DOHH2 (cell line): ENCODE measurements around the gene TFIP11.
A peak's percentile ranks its signal among the peaks of the same experiment; 100 is the strongest.
"Not testable (repeated sequence)": the region's sequence is repeated elsewhere in the genome, so short reads cannot be mapped to it uniquely, and the experiment has no call there.

Experiments
- H3F3A ChIP-seq: fragments of 200-600 bp; sonication (generic), shearing (Covaris generic); 2 replicates; pipeline ENCODE4 v1.6.0; 2016; ENCODE audit warnings: antibody characterized with exemption, mild to moderate bottlenecking; ENCODE audit not compliant: control insufficient read depth, insufficient read depth
- H3K27ac ChIP-seq: fragments of 200-600 bp; sonication (generic); 2 replicates; pipeline ENCODE4 v1.5.1; 2014; ENCODE audit warnings: low read depth, mild to moderate bottlenecking, low read length, moderate library complexity
- H3K27me3 ChIP-seq: fragments of 200-600 bp; sonication (generic); 2 replicates; pipeline ENCODE4 v1.6.1; 2014; ENCODE audit warnings: mild to moderate bottlenecking, low read length, mixed read lengths; ENCODE audit not compliant: control insufficient read depth
- H3K36me3 ChIP-seq: fragments of 200-600 bp; sonication (generic); 2 replicates; pipeline ENCODE4 v1.6.1; 2014; ENCODE audit warnings: mild to moderate bottlenecking, low read length, moderate library complexity, mixed read lengths; ENCODE audit not compliant: control insufficient read depth
- H3K4me1 ChIP-seq: fragments of 200-600 bp; sonication (generic); 2 replicates; pipeline ENCODE4 v1.6.1; 2014; ENCODE audit warnings: mild to moderate bottlenecking, low read length, mixed read lengths; ENCODE audit not compliant: control insufficient read depth
- H3K4me2 ChIP-seq: fragments of 200-600 bp; sonication (generic); 2 replicates; pipeline ENCODE4 v1.6.0; 2014; ENCODE audit warnings: mild to moderate bottlenecking, low read length, moderate library complexity
- H3K4me3 ChIP-seq: fragments of 200-600 bp; sonication (generic); 2 replicates; pipeline ENCODE4 v1.5.1; 2014; ENCODE audit warnings: mild to moderate bottlenecking, low read length, mixed read lengths
- H3K79me2 ChIP-seq: fragments of 200-600 bp; sonication (generic); 2 replicates; pipeline ENCODE4 v1.6.1; 2014; ENCODE audit warnings: mild to moderate bottlenecking, low read length, mixed read lengths; ENCODE audit not compliant: control insufficient read depth
- H3K9me2 ChIP-seq: fragments of 200-600 bp; sonication (generic); replicated peaks from 2 replicates; pipeline ENCODE4 v1.6.1; 2014; ENCODE audit warnings: mild to moderate bottlenecking, low read length, mixed read lengths; ENCODE audit not compliant: control insufficient read depth
- H3K9me3 ChIP-seq: fragments of 200-600 bp; sonication (generic); 2 replicates; pipeline ENCODE4 v1.6.1; 2014; ENCODE audit warnings: antibody characterized with exemption, low read length, mixed read lengths; ENCODE audit not compliant: control insufficient read depth, insufficient read depth
- H4K20me1 ChIP-seq: fragments of 200-600 bp; sonication (generic); 2 replicates; pipeline ENCODE4 v1.6.0; 2014; ENCODE audit warnings: low read depth, mild to moderate bottlenecking, antibody characterized with exemption, low read length, moderate library complexity; ENCODE audit not compliant: control insufficient read depth, insufficient read depth
- CTCF ChIP-seq: fragments of 200-600 bp; sonication (generic); IDR thresholded peaks from one replicate; pipeline ENCODE4 v1.5.1; 2014; ENCODE audit warnings: antibody characterized with exemption, mild to moderate bottlenecking, low read depth, low read length; ENCODE audit not compliant: poor library complexity, severe bottlenecking
- EZH2phosphoT487 ChIP-seq: fragments of 200-600 bp; sonication (generic); IDR thresholded peaks from 2 replicates; pipeline ENCODE4 v1.6.1; 2017; ENCODE audit warnings: borderline replicate concordance, mild to moderate bottlenecking, antibody characterized with exemption, low read length, moderate library complexity, mixed read lengths

The TFIP11 gene

DNA sequence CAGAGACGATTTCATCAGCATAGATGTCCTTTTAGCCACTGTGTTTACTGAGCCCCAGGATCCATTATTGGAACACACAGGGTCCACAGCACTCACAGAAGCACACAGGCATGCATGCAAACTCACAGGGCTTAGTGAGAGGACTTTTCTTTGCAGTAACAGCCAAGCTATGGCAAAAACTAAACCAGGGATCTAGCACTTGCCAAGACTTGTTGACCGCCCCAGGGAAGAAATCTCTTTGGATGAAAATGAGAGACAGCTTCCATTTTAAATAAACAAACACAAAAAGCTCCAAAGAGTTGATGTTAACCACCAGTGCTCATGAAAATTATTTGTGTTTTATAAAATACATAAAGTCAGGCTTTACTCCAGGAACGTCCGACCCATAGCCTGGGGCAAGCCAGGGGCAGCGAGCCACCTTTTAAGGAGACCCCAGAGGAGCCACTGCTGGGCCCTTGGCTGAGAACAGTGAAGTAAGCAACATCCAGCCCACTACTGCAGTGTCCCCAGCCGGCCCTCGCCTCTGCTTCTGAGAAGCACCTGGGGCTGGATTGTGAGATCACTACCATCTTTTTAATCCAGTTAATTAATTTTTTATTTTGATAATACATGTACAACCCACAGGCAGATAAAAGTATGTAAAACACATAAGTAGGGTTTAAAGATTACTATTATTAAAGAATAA lies 22.0 kb upstream of the TFIP11 start:
- no peak for TF ChIP-seq CTCF
- no peak for TF ChIP-seq EZH2phosphoT487
- Histone ChIP-seq H3K4me3 (peak overlapping the region; percentile 70), H3F3A (peaks cover 54% of the 10 kb centered on the region), H3K79me2 (peaks cover 49% of the 10 kb centered on the region), H4K20me1 (no peaks in the 10 kb centered on the region), H3K27me3 (no peaks in the 10 kb centered on the region), H3K9me3 (no peaks in the 10 kb centered on the region), H3K36me3 (peaks cover 68% of the 10 kb centered on the region), H3K4me2 (peak overlapping the region; percentile 94), H3K4me1 (peaks cover 98% of the 10 kb centered on the region), H3K27ac (peak overlapping the region; percentile 99), H3K9me2 (no peaks in the 10 kb centered on the region)

DNA sequence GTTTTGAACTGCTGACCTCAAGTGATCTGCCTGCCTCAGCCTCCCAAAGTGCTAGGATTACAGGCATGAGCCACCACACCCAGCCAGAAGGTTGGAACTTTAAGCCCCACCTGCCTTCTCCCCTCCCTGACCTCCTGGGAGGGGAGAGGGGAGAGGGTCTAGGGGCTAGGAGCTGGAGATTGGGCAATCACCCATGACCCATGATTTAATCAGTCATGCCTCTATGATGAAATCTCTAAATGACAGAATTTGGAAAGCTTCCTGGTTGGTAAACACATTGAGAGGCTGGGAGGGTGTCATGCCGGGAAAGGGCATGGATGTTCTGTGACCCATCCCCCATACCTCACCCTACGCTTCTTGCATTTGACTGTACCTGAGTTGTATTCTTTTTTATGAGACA lies 17.1 kb upstream of the TFIP11 start:
- Histone ChIP-seq H3K4me3 (no peak overlapping the region), H3K4me1 (peaks cover 100% of the 10 kb centered on the region), H3F3A (peaks cover 50% of the 10 kb centered on the region), H3K36me3 (peaks cover 88% of the 10 kb centered on the region), H3K79me2 (peaks cover 25% of the 10 kb centered on the region), H4K20me1 (no peaks in the 10 kb centered on the region), H3K27ac (peak overlapping the region; percentile 86), H3K27me3 (no peaks in the 10 kb centered on the region), H3K9me3 (no peaks in the 10 kb centered on the region), H3K4me2 (no peak overlapping the region), H3K9me2 (no peaks in the 10 kb centered on the region)
- TF ChIP-seq CTCF (no peak), EZH2phosphoT487 (no peak)

DNA sequence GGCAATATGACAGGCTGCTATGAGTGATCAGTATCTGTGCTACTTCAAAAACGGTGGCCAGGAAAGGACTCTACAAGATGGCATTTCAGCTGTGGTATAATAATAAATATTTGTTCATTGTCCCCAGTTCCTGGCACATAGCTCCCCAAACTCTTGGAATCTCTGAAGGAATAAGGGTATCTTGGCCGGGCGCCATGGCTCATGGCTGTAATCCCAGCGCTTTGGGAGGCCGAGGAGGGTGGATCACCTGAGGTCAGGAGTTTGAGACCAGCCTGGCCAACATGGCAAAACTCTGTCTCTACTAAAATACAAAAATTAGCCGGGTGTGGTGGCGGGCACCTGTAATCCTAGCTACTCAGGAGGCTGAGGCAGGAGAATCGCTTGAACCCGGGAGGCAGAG lies 16.2 kb upstream of the TFIP11 start:
- not testable (repeated sequence) for H4K20me1 ChIP-seq, H3K27me3 ChIP-seq, H3K9me3 ChIP-seq, H3K9me2 ChIP-seq
- peak overlapping the region; percentile 93 for H3K4me2 ChIP-seq
- H3K27ac ChIP-seq: peak overlapping the region; percentile 86
- peaks cover 100% of the 10 kb centered on the region for H3K4me1 ChIP-seq
- peaks cover 91% of the 10 kb centered on the region for H3K36me3 ChIP-seq
- peak overlapping the region; percentile 68; the same call in 1 of the 2 replicates for H3K4me3 ChIP-seq
- H3F3A ChIP-seq: peaks cover 47% of the 10 kb centered on the region
- peaks cover 25% of the 10 kb centered on the region for H3K79me2 ChIP-seq

DNA sequence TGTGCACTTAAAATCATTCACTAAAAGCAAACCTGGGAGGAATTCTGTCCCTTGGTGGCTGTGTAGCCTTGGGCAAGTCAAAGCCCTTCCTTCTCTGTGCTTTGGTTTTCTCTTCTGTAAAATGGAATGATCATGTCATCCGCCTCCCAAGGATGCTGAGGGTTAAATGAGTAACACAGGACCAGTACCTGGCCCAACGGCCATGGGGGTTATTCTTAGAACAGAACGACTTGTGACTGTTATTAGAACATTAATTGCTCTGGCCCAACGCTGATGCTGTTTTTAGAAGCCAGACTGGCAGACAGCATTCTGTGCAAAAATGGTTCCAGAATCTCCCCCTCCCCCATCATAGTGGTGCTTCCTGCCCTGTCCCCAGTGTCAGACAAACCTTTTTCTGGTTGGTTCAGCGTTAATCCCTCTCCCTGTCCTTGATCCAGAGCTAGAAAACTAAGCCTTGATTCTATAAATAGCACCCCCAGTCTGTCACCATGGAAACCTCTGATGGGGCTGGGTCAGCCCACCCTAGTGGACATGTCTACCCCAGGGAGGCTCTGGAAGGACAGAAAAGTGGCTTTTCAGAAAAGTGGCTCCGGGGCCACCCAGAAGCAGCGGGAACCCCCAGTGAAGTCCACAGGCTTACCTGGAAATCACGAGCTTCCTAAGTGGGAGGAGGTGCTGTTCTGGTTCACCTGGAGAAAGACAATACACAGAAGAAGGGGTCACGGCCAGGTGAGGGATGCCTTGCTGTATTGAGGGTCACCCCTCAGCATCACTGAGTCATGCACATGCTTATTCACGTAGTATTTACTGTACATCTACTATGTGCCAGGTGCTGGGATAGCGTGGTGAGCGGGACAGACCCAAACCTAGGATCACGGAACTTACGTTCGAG lies 15.5 kb upstream of the TFIP11 start:
- H3K27ac ChIP-seq: peak overlapping the region; percentile 86
- peaks cover 19% of the 10 kb centered on the region for H3K79me2 ChIP-seq
- peak overlapping the region; percentile 93 for H3K4me2 ChIP-seq
- no peaks in the 10 kb centered on the region for H3K27me3 ChIP-seq
- no peaks in the 10 kb centered on the region for H3K9me3 ChIP-seq
- no peaks in the 10 kb centered on the region for H3K9me2 ChIP-seq
- no peaks in the 10 kb centered on the region for H4K20me1 ChIP-seq
- peak overlapping the region; percentile 68 for H3K4me3 ChIP-seq
- H3K4me1 ChIP-seq: peaks cover 99% of the 10 kb centered on the region
- H3K36me3 ChIP-seq: peaks cover 87% of the 10 kb centered on the region
- TF ChIP-seq CTCF (no peak), EZH2phosphoT487 (no peak)
- peaks cover 44% of the 10 kb centered on the region for H3F3A ChIP-seq
